GM12864 (cell line): ENCODE measurements around the gene OPCML.

ENCODE experiments used
- DNase-seq: peaks from one replicate; pipeline ENCODE4 v3.0.0-alpha.2; 2011; ENCODE audit warnings: low read depth
- H3K4me3 ChIP-seq: 2 replicates; pipeline ENCODE4 v1.5.1; 2011; ENCODE audit warnings: mild to moderate bottlenecking, low read depth, low read length, control low read depth
- CTCF ChIP-seq: IDR thresholded peaks from 2 replicates; pipeline ENCODE4 v1.5.1; 2011; ENCODE audit warnings: low read depth, mild to moderate bottlenecking, moderate library complexity, low read length, control low read depth, inconsistent platforms; ENCODE audit errors: missing control alignments

The OPCML gene

DNA sequence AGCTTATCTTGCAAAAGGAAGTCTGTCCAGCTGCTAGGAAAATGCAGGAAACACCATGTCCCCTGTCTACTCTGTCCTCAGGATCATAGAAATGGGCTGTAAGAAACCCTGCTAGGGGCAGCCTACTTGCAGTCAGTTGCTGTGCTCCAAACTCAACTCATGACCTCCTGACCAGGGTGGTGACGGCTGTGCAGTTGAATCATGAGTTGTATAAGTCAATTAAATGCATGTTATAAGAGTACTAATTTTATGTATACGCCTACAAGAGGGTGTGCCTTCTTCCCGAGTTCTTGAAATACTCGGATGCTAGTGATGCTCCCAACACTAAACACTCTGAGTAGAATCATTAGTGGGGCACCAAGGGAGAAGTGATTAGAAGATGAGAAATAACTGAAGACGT, 776.4 kb downstream of the OPCML start:
- no peak overlapping the region for H3K4me3 ChIP-seq
- TF ChIP-seq CTCF, result no peak
- no peak for DNase-seq

GRCh38 chr11:132751516-132752250, 780.6 kb downstream of the OPCML start:
- TF ChIP-seq CTCF, result no peak
- no peak for DNase-seq
- no peak overlapping the region for H3K4me3 ChIP-seq

- H3K4me3 ChIP-seq, result no peak overlapping the region
- DNase-seq, result no peak
- no peak for TF ChIP-seq CTCF
These were observed 786.0 kb downstream of the OPCML start for GRCh38 chr11:132746305-132746704.

- no peak overlapping the region for H3K4me3 ChIP-seq
- DNase-seq, result no peak
- no peak for TF ChIP-seq CTCF
These were observed 787.0 kb downstream of the OPCML start for GRCh38 chr11:132745306-132745705.

- no peak for TF ChIP-seq CTCF
- DNase-seq, result no peak
- no peak overlapping the region for H3K4me3 ChIP-seq
These were observed 787.5 kb downstream of the OPCML start for GRCh38 chr11:132744771-132745170.

DNA sequence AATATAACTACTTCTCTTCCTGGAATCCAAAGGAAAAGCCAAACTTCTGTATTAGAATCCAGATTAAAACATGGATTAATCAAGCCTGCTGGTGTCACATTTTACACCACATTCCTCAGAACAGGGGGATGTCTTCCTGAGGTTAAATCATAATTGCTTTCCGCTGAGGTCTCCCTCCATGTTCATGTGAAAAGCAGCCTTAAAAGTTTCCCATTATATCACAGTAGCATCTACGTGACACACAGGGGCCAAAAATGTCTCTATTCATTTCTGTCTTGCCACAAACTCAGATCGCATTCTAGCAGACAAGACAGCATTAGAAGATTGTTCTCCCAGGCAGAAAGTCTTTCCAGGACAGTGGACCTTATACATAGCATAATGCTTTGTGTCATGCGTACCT, 788.7 kb downstream of the OPCML start:
- DNase-seq, result no peak

More for the DNA sequence above, 788.7 kb downstream of the OPCML start:
- H3K4me3 ChIP-seq, result no peak overlapping the region
- no peak for TF ChIP-seq CTCF
